Measurements from ENCODE around the gene ZFYVE28.
"Not testable (repeated sequence)": the region's sequence is repeated elsewhere in the genome, so short reads cannot be mapped to it uniquely, and the experiment has no call there.

Gene ZFYVE28

GRCh38 chr4:2275546-2276251, 142.7 kb downstream of the ZFYVE28 start:
- TF ChIP-seq CTCF (IDR thresholded peaks at IDR 0.05; ENCODE audit: control insufficient read depth, extremely low read depth, insufficient read depth), result no peak
- no peak for DNase-seq (ENCODE audit: low read depth)
- H3K4me3 ChIP-seq (ENCODE audit: low read depth, low read length), result no peak overlapping the region

GRCh38 chr4:2275044-2275397, 143.4 kb downstream of the ZFYVE28 start:
- H3K4me3 ChIP-seq (ENCODE audit: low read depth, low read length); DNase-seq (ENCODE audit: low read depth): not testable (repeated sequence)

GRCh38 chr4:2274320-2275043, 144.0 kb downstream of the ZFYVE28 start:
- no peak for DNase-seq (ENCODE audit: low read depth)
- H3K4me3 ChIP-seq (ENCODE audit: low read depth, low read length), result no peak overlapping the region
- TF ChIP-seq CTCF (IDR thresholded peaks at IDR 0.05; ENCODE audit: control insufficient read depth, extremely low read depth, insufficient read depth), result no peak

GRCh38 chr4:2273657-2274319, 144.7 kb downstream of the ZFYVE28 start:
- H3K4me3 ChIP-seq (ENCODE audit: low read depth, low read length), result no peak overlapping the region
- DNase-seq (ENCODE audit: low read depth), result no peak
- no peak for TF ChIP-seq CTCF (IDR thresholded peaks at IDR 0.05; ENCODE audit: control insufficient read depth, extremely low read depth, insufficient read depth)

- DNase-seq (ENCODE audit: low read depth), result no peak
- H3K4me3 ChIP-seq (ENCODE audit: low read depth, low read length), result no peak overlapping the region
- TF ChIP-seq CTCF (IDR thresholded peaks at IDR 0.05; ENCODE audit: control insufficient read depth, extremely low read depth, insufficient read depth), result no peak
Observed at GRCh38 chr4:2273221-2273620, 145.2 kb downstream of the ZFYVE28 start.

GRCh38 chr4:2272828-2273120, 145.7 kb downstream of the ZFYVE28 start:
- no peak overlapping the region for H3K4me3 ChIP-seq (ENCODE audit: low read depth, low read length)
- TF ChIP-seq CTCF (IDR thresholded peaks at IDR 0.05; ENCODE audit: control insufficient read depth, extremely low read depth, insufficient read depth), result no peak
- no peak for DNase-seq (ENCODE audit: low read depth)

GRCh38 chr4:2272026-2272827, 146.2 kb downstream of the ZFYVE28 start:
- DNase-seq (ENCODE audit: low read depth), result no peak
- TF ChIP-seq CTCF (IDR thresholded peaks at IDR 0.05; ENCODE audit: control insufficient read depth, extremely low read depth, insufficient read depth), result no peak
- H3K4me3 ChIP-seq (ENCODE audit: low read depth, low read length), result no peak overlapping the region

All from LNCaP clone FGC (cell line).